HG03103 (cell line): Measurements from ENCODE around the gene WDFY2.
"Not testable (repeated sequence)": the region's sequence is repeated elsewhere in the genome, so short reads cannot be mapped to it uniquely, and the experiment has no call there.

Experiments
- ATAC-seq: cut with Tn5 transposase; IDR thresholded peaks from one replicate; pipeline ENCODE4 v1.9.1; 2021; ENCODE audit warnings: low read depth; ENCODE audit not compliant: unreplicated experiment

WDFY2 gene, protein sequence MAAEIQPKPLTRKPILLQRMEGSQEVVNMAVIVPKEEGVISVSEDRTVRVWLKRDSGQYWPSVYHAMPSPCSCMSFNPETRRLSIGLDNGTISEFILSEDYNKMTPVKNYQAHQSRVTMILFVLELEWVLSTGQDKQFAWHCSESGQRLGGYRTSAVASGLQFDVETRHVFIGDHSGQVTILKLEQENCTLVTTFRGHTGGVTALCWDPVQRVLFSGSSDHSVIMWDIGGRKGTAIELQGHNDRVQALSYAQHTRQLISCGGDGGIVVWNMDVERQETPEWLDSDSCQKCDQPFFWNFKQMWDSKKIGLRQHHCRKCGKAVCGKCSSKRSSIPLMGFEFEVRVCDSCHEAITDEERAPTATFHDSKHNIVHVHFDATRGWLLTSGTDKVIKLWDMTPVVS

DNA sequence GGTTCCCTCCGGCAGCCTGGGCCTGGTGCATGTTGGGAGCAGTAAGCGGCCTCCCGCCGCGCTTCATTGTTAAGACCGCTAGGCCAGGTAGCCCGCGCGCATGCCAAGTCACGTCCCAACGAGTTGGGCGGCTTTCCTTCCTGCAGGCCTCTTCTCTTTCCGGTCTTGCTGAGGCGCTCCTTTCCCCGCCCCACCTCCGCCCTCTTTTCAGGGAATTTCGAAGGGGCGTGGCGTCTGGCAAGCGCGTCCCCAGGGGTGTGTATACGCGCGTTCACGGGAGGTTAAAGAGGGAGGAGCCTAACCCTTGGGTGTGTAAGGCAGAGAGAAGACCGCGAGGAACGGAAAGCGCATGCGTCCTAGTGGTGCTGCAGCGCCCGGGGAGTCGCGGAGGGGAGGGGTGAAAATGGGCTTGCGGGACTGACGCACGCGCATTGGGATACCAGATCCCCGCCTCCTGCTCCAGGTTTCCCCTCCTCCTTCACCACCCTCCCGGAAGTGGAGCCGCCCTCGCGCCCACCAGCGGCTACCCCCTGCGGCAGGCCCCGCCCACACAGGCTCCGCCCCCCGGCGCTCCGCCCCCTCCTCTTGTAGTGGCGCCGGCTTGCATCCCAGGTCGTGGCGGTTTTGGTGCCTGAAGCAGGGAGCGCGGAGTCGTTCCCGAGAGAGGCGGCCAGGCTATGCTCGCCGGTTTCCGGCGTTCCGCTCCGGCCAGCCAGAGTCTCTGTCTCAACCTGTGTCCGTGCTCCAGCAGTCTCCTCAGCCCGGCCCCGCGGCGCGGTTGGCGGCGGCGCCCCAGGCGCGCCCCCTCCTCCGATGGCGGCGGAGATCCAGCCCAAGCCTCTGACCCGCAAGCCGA, at the start of gene WDFY2:
Gene WDFY2 (plus strand): TSS at position 588 of the 856 bp plus-strand sequence. CDS start 226 bp downstream, at position 814.
- ATAC-seq = peak; percentile 64

DNA sequence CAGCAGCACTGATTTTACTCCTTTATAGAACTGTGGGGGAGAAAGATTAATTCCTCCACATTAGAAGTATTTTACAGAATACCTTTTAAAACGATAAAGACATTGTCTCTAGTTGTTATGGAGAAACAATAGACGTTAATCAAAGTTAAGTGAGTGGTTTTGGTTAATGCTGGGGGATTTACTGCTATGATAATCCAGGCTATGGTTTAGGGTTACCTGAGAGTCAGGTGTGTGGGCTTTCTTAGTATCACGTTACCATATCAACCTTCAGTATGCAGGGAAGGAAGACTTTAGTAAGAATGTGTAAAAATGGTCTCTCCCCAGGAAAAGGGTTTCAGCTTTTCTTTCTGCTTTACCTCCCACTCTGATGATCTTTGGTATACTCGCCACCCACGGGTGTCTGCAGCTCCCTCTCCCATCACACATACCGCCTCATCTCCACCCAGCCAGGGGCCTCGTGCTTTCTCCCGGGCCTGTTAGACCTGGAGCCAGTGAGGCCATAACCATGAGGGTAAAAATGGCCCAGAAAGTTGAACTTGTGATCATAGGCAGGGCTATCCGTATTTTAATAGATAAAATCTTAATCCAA, 45.6 kb upstream of the WDFY2 start:
- no peak for ATAC-seq

DNA sequence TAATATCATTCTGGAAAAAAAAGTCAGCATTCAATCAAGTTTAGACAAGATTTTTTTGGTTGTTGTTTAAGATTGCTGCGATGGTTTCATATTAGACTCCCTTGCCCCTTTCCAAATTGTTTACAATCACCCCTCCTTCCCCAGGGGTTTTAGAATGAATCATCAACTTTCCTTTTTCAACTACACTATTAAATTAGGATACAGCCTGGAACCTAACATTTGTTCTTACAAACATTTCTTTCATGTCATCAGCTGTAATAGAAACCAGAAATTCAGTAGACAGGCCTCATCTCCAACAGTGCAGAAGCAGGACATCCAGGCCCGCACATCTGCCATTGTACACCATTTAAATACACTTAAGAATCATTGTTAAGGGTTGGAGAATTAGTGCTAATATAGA, 44.4 kb upstream of the WDFY2 start:
- no peak for ATAC-seq

DNA sequence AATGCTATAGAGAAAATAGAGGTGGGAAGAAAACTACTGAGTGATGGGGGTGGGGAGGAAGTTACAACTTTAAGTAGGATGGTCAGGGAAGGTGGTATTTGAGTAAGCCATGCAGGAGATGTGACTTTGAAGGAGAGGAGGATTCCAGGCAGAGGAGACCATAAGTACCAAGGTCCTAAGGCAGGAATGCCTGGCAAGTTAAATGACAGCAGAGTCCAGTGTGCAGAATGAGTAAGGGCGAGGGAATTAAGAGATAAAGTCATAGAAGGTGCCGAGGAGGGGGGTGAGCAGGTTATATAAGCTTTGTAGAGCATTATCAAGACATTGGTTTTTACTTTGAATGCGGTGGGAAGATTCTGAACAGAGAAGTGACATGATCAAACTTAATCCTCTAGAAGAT, 43.2 kb upstream of the WDFY2 start:
- ATAC-seq = no peak

DNA sequence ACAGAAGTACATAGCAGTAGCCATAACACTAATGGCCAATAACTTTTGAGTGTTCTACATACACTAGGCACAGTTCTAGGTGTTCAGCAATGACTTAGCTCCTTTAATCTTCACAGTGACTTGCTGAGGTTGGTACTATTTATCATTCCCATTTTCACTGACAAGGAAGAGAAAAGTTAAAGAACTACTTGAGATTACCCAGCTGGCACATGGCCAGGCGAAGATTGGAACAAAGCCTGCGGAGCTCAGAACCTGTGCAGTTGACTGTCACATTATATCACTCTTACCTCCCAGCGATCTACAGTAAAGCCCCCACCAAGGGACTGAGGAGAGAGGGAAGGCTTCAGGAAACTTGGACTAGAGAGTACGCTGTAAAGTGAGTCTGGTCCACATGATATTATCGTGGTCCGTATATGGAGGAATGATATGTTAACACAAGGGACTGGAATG, 42.4 kb upstream of the WDFY2 start:
- no peak for ATAC-seq

DNA sequence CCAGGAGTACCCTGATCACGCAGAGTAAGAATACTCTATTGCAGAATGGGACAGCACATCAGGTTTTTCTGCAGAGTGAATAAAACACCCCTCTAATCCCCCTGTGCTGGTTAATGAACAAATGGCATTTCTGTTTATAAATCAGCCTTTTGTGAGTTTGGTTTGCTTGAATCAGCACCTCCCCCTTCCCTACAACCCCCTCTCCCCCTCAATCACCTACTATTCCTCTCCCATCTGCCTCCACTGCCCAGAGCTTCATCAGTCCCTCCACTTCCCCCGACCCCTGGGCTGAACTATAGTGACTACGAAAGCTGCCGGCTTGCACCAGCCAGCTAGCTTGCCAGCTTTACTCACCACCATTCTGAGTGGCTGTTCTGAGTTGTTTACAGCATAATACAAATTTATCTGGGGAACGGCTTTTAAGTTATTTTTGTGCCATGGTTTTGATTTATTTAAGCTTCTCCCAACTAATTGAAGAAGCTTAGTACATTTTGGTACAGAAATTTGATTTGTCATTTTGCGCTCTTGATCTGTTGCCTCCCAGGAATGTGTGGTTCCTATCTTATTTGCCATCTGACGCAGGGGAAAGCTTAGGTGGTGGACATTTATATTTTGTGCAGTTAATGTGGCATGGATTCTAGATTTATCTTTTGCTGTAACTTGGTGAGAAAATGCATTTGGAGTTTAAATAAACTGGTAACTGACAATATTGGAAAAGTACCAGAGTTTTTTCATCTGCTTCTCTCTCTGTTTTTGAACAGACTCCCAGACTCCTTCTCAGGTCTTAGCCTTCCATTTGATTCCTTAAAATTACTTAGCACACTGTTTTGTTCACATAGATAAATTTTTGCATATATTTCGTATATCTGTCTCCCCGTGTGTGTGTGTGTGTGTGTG, 41.7 kb upstream of the WDFY2 start:
- no peak for ATAC-seq

DNA sequence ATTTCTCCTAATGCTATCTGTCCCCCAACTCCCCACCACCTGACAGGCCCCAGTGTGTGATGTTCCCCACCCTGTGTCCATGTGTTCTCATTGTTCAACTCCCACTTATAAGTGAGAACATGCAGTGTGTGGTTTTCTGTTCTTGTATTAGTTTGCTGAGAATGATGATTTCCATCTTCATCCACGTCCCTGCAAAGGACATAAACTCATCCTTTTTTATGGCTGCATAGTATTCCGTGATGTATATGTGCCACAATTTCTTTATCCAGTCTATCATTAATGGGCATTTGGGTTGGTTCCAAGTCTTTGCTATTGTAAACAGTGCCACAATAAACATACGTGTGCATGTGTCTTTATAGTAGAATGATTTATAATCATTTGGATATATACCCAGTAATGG, 38.8 kb upstream of the WDFY2 start:
- not testable (repeated sequence) for ATAC-seq

DNA sequence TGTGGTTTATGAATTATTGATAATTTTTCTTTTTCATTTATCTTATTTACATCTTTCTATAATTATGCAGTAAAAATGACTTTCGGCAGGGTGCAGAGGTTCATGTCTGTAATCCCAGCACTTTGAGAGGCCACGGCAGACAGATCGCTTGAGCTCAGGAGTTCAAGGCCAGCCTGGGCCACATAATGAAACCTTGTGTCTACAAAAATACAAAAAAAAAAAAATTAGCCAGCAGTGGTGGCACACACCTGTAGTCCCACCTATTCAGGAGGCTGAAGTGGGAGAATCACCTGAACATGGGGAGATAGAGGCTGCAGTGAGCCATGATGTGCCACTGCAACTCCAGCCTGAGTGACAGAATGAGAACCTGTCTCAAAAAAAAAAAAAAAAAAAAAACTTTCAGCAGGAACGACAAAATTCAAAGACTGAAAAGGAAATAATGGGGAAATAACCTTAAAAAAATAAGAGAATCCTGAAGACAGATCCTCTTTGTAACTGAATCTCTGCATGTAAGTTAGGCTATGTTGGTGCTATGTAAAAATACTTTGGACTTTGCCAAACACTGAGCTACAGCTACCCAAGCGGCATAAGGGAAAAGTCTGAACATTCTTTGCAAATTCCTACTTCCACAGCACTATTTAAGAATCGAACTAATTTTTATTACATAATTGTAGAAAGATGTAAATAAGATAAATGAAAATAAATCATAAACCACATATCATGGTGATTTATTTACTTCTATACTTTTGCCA, 36.7 kb upstream of the WDFY2 start:
- no peak for ATAC-seq

DNA sequence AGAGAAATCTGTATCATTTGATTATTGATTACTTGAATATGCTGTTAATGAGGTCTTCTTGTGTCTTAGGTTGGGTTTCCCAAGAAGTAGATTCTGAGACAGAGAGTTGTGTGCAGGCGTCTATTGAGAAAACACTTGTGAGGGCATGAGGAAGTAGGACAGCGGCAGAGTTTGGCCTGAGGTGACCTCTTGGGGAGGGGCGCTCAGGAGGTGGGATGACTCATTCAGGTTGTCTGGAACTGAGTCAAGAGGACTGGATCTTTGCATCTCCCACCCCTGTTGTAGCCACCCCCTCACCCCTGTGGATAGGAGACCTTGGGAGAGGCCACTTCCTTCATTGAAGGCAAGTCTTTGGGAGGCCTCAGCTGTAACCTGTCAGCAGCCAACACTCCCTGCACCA, 35.2 kb upstream of the WDFY2 start:
- ATAC-seq = no peak

DNA sequence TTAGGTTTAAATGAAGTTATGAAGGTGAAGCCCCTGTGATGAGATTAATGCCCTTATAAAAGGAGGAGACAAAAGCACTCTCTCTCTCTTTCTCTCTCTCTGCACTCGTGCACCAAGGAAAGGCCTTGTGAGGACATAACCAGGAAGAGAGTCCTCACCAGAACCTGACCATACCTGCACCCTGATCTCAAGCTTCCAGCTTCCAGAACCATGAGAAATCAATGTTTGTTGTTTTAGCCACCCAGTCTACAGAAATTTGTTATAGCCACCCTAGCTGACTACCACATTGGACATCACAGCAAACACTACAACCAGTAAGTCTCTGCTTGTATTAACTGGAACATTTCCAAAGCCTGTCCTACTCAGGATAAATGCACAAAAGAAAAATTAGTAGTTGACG, 34.7 kb upstream of the WDFY2 start:
- ATAC-seq = no peak

DNA sequence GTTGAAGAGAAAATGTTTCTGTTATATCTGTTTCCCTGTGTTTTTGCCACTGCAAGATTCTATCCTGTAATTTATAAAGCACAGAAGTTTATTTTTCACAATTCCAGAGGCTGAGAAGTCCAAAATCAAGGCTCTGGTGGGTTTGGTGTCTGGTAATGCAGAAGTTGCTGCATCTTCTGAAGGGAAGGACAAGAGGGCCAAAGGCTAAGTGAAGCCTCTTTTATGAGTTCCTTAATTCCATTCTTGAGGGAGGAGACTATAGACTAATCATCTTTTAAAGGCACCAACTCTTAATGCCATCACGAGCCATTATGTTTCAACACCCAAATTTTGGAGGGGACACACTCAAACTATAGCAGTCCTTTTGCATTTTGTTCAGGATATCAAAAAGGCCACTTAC, 34.1 kb upstream of the WDFY2 start:
- ATAC-seq = no peak

DNA sequence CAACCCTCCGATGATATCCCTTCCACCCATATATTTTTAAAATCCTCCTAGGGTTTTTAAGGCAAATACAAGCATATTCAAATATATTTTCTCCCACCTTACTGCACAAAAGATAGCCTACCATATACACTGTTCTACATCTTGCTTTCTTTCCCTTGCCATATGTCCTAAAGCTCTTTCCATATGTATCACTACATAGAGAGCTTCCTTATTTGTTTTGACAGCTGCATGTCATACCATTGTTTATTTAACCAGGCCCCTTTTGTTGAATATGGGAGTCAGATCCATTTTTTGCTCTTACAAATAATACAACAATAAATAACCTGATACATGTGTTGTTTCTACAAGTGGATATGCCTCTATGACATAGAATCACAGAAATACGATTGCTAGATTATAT, 32.8 kb upstream of the WDFY2 start:
- no peak for ATAC-seq

DNA sequence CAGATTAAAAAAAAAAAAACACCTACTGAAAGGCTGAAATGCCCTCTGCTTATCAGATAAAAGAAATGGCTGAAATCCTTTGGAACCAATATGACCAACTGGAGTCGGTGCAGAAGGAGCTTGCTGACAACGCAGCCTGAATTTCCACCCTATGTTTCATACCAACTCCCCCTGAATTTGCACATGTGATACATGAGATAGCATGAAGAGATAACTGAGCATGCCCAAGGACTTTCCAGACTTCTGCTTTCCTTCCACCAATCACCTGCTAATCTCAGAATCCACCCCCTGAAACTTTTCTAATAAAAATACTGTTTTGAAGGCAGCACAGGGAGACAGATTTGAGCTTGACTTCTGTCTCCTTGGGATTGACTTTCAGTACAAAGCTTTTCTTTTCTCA, 32.2 kb upstream of the WDFY2 start:
- ATAC-seq = no peak

DNA sequence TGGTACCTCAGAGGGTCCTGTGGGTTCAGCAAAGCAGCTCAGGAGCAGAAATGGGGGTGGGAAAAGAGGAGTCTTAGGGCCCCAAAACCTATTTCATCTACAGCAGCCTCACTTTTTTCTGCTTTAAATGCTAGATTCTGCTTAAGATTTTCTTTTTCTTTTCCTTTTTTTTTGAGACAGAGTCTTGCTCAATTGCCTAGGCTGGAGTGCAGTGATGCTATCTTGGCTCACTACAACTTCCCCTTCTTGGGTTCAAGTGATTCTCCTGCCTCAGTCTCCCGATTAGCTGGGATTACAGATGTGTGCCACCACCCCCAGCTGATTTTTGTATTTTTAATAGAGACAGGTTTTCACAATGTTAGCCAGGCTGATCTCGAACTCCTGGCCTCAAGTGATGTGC, 30.7 kb upstream of the WDFY2 start:
- ATAC-seq = no peak

DNA sequence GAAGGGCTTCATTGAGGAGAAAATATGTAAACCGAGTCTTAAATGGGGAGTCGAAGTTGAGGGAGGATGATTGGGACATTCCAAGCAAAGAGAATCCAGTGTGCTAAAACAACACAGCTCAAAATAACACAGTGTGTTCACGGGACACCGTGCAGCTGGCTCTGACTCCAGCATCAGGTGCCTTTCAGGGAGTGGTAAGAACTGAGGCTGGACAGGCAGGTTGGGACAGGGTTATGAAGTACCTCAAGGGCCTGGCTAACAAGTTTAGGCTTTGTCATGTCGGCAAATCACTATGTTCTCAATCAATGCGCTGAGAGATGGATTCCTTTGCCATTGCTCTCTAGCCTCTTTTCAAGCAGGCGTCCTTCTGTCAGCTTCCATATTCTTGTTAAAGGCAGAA, 27.5 kb upstream of the WDFY2 start:
- no peak for ATAC-seq

DNA sequence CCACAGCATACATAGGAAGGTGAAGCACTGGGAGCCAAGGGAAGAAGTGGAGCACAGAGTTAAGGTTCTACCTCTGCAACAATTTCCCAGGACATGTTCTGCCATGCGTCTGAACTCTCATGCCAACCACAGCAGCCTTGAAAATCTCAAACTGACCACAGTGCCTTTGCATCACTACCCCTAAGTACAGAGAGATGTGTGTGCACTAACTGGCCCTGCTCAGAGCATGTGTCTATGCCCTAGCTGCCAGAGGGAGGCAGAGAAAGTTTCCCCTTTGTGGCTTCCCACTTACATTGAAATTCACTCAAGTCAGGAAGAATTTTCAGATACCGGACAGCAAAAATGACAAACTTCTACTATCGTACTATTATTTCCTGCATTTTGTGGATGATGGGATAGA, 26.8 kb upstream of the WDFY2 start:
- no peak for ATAC-seq

DNA sequence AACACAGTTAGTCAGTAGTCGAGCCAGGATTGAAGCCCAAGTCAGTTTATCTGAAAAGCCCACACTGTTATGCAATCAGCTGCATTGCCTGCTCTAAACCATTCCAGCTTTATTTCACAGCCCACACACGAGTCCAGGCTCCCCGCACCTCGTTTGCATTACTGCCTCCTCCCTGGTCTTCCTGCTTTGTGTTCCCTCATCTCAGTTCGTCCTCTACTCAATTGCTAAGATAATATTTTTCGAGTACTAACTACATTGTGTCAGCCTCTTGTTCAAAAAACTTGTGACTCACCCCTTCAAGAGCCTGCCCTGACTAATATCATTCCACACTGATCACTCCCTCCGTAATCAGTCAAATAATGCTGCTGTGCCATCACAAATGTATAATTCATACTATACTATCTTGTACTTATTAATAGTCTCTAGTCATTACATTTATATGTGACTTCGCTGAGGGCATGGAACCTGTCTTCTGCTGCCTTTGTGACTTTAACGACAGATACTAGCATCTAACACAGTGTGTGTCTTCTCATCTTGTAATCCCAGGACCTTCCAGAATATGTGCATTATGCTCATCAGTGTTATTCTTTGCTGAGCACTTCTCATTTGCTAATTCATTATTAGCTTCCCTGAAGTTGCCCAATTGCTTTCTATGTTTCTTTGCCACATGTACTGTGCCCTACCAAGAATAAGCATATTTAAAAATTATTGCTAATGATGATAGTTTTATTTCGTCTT, 26.2 kb upstream of the WDFY2 start:
- ATAC-seq = no peak

DNA sequence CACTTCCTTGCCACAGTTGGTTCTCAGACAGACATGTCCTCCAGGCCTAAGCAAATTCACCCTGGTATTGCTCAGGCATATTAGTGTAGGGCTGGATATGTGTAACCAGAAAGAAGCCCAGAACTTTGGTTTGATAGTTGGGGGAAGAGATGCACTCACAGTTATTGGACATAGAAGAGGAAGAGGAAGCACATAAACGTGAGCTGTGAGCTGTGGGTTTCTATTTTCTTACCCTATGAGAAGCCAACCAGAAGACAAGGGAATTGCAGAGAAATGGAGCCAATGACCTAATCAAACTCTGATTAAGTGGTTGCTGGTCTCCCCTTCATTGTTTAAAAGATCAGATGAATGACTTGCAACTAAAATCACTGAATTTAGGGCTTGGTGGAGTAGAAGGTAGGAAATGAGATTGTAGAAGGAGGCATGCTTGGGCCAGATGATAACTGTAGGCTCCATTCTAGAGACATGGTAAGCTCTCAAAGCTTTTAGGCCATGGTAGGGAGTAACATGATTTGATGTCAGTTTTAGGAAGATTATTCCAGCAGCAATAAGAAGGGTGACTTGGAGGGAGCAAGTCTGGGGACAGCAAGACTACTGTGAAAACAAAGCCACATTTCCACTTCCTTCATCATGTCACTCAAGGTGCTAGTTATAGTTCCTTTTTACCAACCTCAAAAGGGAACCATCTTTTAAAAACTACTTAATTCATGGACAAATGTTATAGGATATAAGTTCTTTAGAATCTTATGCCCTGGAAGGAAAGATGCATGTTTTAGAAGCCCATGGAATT, 24.1 kb upstream of the WDFY2 start:
- ATAC-seq = no peak
